HG03159 (cell line): Measurements from ENCODE around the gene REM2.

ENCODE experiments used
- ATAC-seq: cut with Tn5 transposase; IDR thresholded peaks from one replicate; pipeline ENCODE4 v1.9.1; 2021; ENCODE audit warnings: mild to moderate bottlenecking, moderate library complexity; ENCODE audit not compliant: unreplicated experiment

The REM2 gene

GRCh38 chr14:22883173-22883976, at the start of gene REM2:
Gene REM2 (plus strand): TSS chr14:22883222. CDS start chr14:22883288, 66 bp downstream.
- no peak for ATAC-seq

GRCh38 chr14:22835505-22835904, 47.5 kb upstream of the REM2 start:
- ATAC-seq, result no peak

GRCh38 chr14:22836301-22837113, 46.5 kb upstream of the REM2 start, which contains the start of gene MMP14:
Gene MMP14 (plus strand): TSS chr14:22836585. CDS start chr14:22836818, 233 bp downstream.
- ATAC-seq, result no peak

- no peak for ATAC-seq
These were observed 45.8 kb upstream of the REM2 start for GRCh38 chr14:22837114-22837749.

- ATAC-seq, result no peak
These were observed 45.1 kb upstream of the REM2 start for GRCh38 chr14:22837750-22838538.

- ATAC-seq, result no peak
These were observed 44.4 kb upstream of the REM2 start for GRCh38 chr14:22838631-22839041.

GRCh38 chr14:22839159-22839779, 43.8 kb upstream of the REM2 start:
- ATAC-seq, result no peak

GRCh38 chr14:22841311-22841710, 41.7 kb upstream of the REM2 start:
- no peak for ATAC-seq

GRCh38 chr14:22841769-22842168, 41.3 kb upstream of the REM2 start:
- ATAC-seq, result no peak

- no peak for ATAC-seq
These were observed 40.6 kb upstream of the REM2 start for GRCh38 chr14:22842211-22843122.

GRCh38 chr14:22843123-22843925, 39.7 kb upstream of the REM2 start:
- no peak for ATAC-seq

GRCh38 chr14:22844221-22845102, 38.6 kb upstream of the REM2 start:
- ATAC-seq, result no peak

- no peak for ATAC-seq
These were observed 38.0 kb upstream of the REM2 start for GRCh38 chr14:22845103-22845394.

GRCh38 chr14:22845821-22846625, 37.0 kb upstream of the REM2 start:
- ATAC-seq, result no peak

GRCh38 chr14:22846811-22847307, 36.2 kb upstream of the REM2 start:
- ATAC-seq, result no peak

GRCh38 chr14:22847661-22848341, 35.2 kb upstream of the REM2 start:
- no peak for ATAC-seq
